ENCODE results near the gene MORN5.

The MORN5 gene

GRCh38 chr9:122162415-122162814, 2.7 kb downstream of the MORN5 start:
- peak; percentile 100 for TF ChIP-seq ZNF8 (CRISPR knock-in tag; IDR thresholded peaks at IDR 0.05)
- TF ChIP-seq TSHZ2 (CRISPR knock-in tag; IDR thresholded peaks at IDR 0.05), result no peak
- ATAC-seq, result no peak

DNA sequence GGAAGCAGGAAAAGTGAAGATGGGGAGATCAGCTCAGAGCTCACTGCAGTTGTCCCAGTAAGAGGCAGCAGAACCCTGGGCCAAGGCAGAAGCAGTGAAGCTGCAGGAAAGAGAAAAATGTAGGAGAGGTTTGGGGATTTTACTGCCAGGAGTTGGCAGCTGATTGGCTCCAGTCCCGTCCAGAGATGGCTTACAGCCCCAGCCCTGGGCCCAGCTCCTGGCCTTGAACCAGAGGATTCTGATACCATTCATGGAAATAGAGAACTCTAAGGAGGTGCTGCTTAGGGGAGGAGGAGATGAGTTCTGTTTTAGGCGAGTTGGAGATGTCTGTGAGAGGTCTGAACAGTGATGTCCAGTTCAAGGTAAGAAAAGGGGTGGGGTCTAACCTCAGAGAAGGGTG, 4.6 kb downstream of the MORN5 start:
- no peak for TF ChIP-seq ZNF70 (CRISPR knock-in tag; IDR thresholded peaks at IDR 0.05)
- no peak for TF ChIP-seq TSHZ2 (CRISPR knock-in tag; IDR thresholded peaks at IDR 0.05)
- TF ChIP-seq ZNF8 (CRISPR knock-in tag; IDR thresholded peaks at IDR 0.05), result no peak
- TF ChIP-seq, protein P1, sequence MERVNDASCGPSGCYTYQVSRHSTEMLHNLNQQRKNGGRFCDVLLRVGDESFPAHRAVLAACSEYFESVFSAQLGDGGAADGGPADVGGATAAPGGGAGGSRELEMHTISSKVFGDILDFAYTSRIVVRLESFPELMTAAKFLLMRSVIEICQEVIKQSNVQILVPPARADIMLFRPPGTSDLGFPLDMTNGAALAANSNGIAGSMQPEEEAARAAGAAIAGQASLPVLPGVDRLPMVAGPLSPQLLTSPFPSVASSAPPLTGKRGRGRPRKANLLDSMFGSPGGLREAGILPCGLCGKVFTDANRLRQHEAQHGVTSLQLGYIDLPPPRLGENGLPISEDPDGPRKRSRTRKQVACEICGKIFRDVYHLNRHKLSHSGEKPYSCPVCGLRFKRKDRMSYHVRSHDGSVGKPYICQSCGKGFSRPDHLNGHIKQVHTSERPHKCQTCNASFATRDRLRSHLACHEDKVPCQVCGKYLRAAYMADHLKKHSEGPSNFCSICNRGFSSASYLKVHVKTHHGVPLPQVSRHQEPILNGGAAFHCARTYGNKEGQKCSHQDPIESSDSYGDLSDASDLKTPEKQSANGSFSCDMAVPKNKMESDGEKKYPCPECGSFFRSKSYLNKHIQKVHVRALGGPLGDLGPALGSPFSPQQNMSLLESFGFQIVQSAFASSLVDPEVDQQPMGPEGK (CRISPR knock-in tag; IDR thresholded peaks at IDR 0.05; ENCODE audit: borderline replicate concordance), result no peak
- no peak for TF ChIP-seq ESRRG (CRISPR knock-in tag; IDR thresholded peaks at IDR 0.05)
- TF ChIP-seq CSRNP3 (CRISPR knock-in tag; IDR thresholded peaks at IDR 0.05), result no peak
- no peak for TF ChIP-seq POU6F1 (CRISPR knock-in tag; IDR thresholded peaks at IDR 0.05; ENCODE audit: borderline replicate concordance, low read depth)
- no peak for TF ChIP-seq ZFP3 (CRISPR knock-in tag; IDR thresholded peaks at IDR 0.05)
- no peak for ATAC-seq

DNA sequence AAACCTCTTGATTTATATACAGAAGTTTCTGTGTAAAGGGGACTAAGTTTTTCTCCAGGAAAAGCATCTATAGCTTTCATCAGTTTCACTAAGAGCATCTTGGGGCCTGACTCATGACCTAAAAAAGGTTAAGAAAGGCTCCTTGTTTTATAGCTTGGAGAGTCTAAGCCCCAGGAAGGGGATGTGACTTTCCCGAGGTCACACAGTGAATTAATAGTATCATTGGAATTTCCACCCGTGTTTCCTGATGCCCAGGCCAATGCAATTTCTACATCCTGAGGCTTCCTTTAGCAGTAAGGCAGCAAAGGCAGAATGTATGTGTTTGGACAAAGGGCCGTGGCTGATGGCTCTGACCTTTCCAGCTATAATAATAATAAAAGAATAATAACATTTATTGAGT, 8.6 kb downstream of the MORN5 start:
- ATAC-seq, result no peak
- no peak for TF ChIP-seq ISL1 (CRISPR knock-in tag; IDR thresholded peaks at IDR 0.05)
- TF ChIP-seq ZNF565 (CRISPR knock-in tag; conservative IDR thresholded peaks at IDR 0.05; ENCODE audit: low read depth), result no peak
- TF ChIP-seq, protein P1 (CRISPR knock-in tag; IDR thresholded peaks at IDR 0.05; ENCODE audit: borderline replicate concordance), result no peak

DNA sequence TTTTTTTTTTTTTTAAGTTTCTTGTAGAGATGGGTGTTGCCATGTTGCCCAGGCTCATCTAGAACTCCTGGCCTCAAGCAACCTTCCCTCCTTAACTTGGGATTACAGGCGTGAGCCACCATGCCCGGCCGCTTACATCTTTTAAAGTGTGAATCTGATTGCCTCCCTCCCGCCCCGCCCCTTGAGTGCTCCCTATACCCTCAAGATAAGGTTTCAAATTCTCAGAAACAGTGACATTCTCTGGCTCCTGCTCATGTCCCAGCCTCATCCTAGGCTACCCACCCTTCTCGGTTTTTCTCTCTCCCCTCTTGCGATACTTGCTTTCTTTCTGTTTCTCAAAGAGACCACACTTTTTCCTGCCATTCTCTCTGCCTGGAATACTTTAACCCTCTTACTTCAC, 12.4 kb downstream of the MORN5 start:
- no peak for ATAC-seq
- TF ChIP-seq CSRNP3 (CRISPR knock-in tag; IDR thresholded peaks at IDR 0.05) (no peak), ZFP30 (CRISPR knock-in tag; IDR thresholded peaks at IDR 0.05) (no peak), ARNTL (CRISPR knock-in tag; IDR thresholded peaks at IDR 0.05; ENCODE audit: borderline replicate concordance, low read depth) (no peak), GLIS3 (CRISPR knock-in tag; IDR thresholded peaks at IDR 0.05) (no peak), CSDC2 (CRISPR knock-in tag; IDR thresholded peaks at IDR 0.05) (no peak), POU6F1 (CRISPR knock-in tag; IDR thresholded peaks at IDR 0.05; ENCODE audit: borderline replicate concordance, low read depth) (no peak), RARB (CRISPR knock-in tag; IDR thresholded peaks at IDR 0.05) (no peak)
- TF ChIP-seq, protein P2, sequence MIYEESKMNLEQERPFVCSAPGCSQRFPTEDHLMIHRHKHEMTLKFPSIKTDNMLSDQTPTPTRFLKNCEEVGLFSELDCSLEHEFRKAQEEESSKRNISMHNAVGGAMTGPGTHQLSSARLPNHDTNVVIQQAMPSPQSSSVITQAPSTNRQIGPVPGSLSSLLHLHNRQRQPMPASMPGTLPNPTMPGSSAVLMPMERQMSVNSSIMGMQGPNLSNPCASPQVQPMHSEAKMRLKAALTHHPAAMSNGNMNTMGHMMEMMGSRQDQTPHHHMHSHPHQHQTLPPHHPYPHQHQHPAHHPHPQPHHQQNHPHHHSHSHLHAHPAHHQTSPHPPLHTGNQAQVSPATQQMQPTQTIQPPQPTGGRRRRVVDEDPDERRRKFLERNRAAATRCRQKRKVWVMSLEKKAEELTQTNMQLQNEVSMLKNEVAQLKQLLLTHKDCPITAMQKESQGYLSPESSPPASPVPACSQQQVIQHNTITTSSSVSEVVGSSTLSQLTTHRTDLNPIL (CRISPR knock-in tag; IDR thresholded peaks at IDR 0.05; ENCODE audit: low read depth), result no peak

All from SK-N-SH treated with all-trans-retinoic acid at 6 μM for 48 hours (cell line).